SU-DHL-6 (cell line): ENCODE results near the gene GMDS.

Experiments
- EZH2phosphoT487 ChIP-seq: fragments of 200-600 bp; sonication (generic), shearing (Covaris generic); conservative IDR thresholded peaks from 2 replicates; pipeline ENCODE4 v1.6.1; 2018; ENCODE audit warnings: mild to moderate bottlenecking, antibody characterized with exemption, low read length, moderate library complexity, mixed read lengths
- TF ChIP-seq, protein P1 (sequence below): fragments of 200-600 bp; sonication (generic); IDR thresholded peaks from one replicate; pipeline ENCODE4 v1.5.1; 2017; ENCODE audit warnings: antibody characterized with exemption, mild to moderate bottlenecking, low read length, moderate library complexity; ENCODE audit not compliant: insufficient read depth, poor library complexity, severe bottlenecking

DNA sequence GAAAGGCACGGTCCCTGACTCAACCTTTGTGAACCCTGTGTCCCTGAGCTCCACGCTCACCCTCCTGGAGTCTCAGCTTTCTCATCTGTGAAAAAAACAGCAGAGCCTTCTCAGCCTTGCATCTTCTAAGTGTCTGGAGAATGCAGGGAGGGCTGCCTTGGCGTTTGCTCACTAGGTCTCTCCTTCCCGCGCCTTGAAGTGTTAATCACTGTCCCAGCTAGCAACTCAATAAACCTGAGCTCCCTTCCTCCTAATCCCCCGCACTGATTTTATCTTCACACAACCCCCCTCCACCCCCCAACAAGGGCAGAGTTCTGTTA is 670.6 kb downstream of the GMDS start:
- TF ChIP-seq, protein P1, sequence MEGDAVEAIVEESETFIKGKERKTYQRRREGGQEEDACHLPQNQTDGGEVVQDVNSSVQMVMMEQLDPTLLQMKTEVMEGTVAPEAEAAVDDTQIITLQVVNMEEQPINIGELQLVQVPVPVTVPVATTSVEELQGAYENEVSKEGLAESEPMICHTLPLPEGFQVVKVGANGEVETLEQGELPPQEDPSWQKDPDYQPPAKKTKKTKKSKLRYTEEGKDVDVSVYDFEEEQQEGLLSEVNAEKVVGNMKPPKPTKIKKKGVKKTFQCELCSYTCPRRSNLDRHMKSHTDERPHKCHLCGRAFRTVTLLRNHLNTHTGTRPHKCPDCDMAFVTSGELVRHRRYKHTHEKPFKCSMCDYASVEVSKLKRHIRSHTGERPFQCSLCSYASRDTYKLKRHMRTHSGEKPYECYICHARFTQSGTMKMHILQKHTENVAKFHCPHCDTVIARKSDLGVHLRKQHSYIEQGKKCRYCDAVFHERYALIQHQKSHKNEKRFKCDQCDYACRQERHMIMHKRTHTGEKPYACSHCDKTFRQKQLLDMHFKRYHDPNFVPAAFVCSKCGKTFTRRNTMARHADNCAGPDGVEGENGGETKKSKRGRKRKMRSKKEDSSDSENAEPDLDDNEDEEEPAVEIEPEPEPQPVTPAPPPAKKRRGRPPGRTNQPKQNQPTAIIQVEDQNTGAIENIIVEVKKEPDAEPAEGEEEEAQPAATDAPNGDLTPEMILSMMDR = no peak
- TF ChIP-seq EZH2phosphoT487 = no peak
